ENCODE data around the gene TSC22D4.

DNA sequence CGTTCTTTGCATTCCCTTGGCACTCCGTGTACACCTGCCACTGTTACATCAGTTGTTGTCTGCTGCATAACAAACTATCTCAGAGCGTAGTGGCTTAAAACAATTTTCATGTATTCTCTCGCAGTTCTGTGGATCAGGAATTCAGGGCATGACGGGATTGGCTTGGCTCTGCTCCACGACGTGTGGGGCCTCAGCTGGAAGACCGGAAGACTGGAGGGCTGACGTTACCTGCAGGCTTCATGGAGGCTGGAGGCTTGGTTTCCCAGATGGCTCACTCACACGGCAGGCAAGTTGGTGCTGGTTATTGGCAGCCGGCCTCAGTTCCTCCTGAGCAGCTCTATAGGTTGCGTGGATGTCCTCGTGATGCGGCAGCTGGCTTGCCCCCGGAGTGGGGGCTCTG lies 30.2 kb upstream of the TSC22D4 start:
- TF ChIP-seq POLR2A (IDR thresholded peaks at IDR 0.05; ENCODE audit: low read depth, low read length) = no peak
- TF ChIP-seq, protein P1, sequence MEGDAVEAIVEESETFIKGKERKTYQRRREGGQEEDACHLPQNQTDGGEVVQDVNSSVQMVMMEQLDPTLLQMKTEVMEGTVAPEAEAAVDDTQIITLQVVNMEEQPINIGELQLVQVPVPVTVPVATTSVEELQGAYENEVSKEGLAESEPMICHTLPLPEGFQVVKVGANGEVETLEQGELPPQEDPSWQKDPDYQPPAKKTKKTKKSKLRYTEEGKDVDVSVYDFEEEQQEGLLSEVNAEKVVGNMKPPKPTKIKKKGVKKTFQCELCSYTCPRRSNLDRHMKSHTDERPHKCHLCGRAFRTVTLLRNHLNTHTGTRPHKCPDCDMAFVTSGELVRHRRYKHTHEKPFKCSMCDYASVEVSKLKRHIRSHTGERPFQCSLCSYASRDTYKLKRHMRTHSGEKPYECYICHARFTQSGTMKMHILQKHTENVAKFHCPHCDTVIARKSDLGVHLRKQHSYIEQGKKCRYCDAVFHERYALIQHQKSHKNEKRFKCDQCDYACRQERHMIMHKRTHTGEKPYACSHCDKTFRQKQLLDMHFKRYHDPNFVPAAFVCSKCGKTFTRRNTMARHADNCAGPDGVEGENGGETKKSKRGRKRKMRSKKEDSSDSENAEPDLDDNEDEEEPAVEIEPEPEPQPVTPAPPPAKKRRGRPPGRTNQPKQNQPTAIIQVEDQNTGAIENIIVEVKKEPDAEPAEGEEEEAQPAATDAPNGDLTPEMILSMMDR (IDR thresholded peaks at IDR 0.05; ENCODE audit: extremely low read depth in 1 of 2, insufficient read depth in 1 of 2, low read depth in 1 of 2, low read length in 2 of 2) = no peak
- no peak for TF ChIP-seq FOS (IDR thresholded peaks at IDR 0.05; ENCODE audit: borderline replicate concordance, insufficient read depth, low read length)
- no peak for TF ChIP-seq EZH2 (IDR thresholded peaks at IDR 0.05; ENCODE audit: borderline replicate concordance, low read depth, low read length, severe bottlenecking)
- no peak for TF ChIP-seq POLR2AphosphoS5 (IDR thresholded peaks at IDR 0.05; ENCODE audit: insufficient read depth, low read depth, low read length)
- no peak for TF ChIP-seq JUN (IDR thresholded peaks at IDR 0.05; ENCODE audit: borderline replicate concordance, insufficient read depth, insufficient read length, low read depth)
- no peak for TF ChIP-seq MYC (IDR thresholded peaks at IDR 0.05; ENCODE audit: low read depth, low read length)
